HepG2 (cell line): ENCODE data around the gene ABCB9. TPM values are rescaled to one million over a fixed set of nuclear protein-coding genes. Genes with fewer than 3 reads are reported as not detected.

Experiments used
- ATAC-seq: fragments of 200-7000 bp; cut with Tn5 transposase; 3 replicates; pipeline ENCODE4 v1.9.1; 2020; ENCODE audit warnings: mild to moderate bottlenecking, moderate library complexity
- BruUV-seq: library from RNA; stranded (reverse); fragments of 400-500 nt; replicated peaks from 2 replicates; lab custom pipeline; 2021; lab: Mats Ljungman, UMichigan
- CTCF ChIA-PET: fragments of 300-600 bp; formaldehyde crosslinking; extraction: SDS; loops from one replicate; lab custom pipeline; 2021; ENCODE audit warnings: low total read pairs, inconsistent platforms, low intra/inter-chr PET ratio; lab: Yijun Ruan, JAX
- POLR2A ChIA-PET: fragments of 350-600 bp; sonication (Branson Sonifier 250); formaldehyde crosslinking; loops from one replicate; lab custom pipeline; 2020; ENCODE audit warnings: antibody characterized with exemption, inconsistent platforms; lab: Yijun Ruan, JAX
- DNase-seq: peaks from one replicate; pipeline ENCODE4 v3.0.0-alpha.2; 2015; ENCODE audit warnings: low spot score
- FAIRE-seq: peaks from 3 replicates; lab custom pipeline; 2011; peaks lifted over from hg19 to GRCh38; lab: Jason Lieb, UNC
- H2AFZ ChIP-seq: one replicate; pipeline ENCODE4 v1.6.1; 2011; ENCODE audit warnings: low read length, inconsistent platforms
- H3K27ac ChIP-seq: fragments of 300-600 bp; 3 replicates; pipeline ENCODE4 v1.8.0; 2011; ENCODE audit warnings: mixed run types, mild to moderate bottlenecking, mixed read lengths, low read length, inconsistent platforms; ENCODE audit not compliant: insufficient read depth; ENCODE audit errors: extremely low read length
- H3K27me3 ChIP-seq, 2 experiments: fragments of 200-600 bp in 1 of 2; 2 replicates in 1 of 2; 3 replicates in 1 of 2; pipeline versions ENCODE4 v1.6.0 to v1.8.0; 2011; ENCODE audit warnings: low read length in 2 of 2, mild to moderate bottlenecking in 2 of 2, moderate library complexity in 2 of 2, inconsistent platforms in 1 of 2; ENCODE audit not compliant: insufficient read depth in 2 of 2, control insufficient read depth in 1 of 2
- H3K36me3 ChIP-seq, 2 experiments: fragments of 200-600 bp in 1 of 2; replicated peaks in 1 of 2; 2 replicates in 1 of 2; 3 replicates in 1 of 2; pipeline versions ENCODE4 v1.5.1 to v1.8.0; 2011; ENCODE audit warnings: low read length in 2 of 2, inconsistent platforms in 1 of 2; ENCODE audit not compliant: insufficient read depth in 2 of 2, control insufficient read depth in 1 of 2
- H3K4me1 ChIP-seq: 2 replicates; pipeline ENCODE4 v1.5.1; 2012; ENCODE audit warnings: low read length, inconsistent platforms; ENCODE audit not compliant: insufficient read depth
- H3K4me2 ChIP-seq: 2 replicates; pipeline ENCODE4 v1.6.0; 2011; ENCODE audit warnings: low read depth, low read length, inconsistent platforms
- H3K4me3 ChIP-seq, 3 experiments: fragments of 200-600 bp in 1 of 3; sonication (generic), shearing (Covaris generic) in 1 of 3; replicated peaks in 1 of 3; 2 replicates each; pipeline ENCODE4 v1.5.1; 2011 to 2016; ENCODE audit warnings: low read length in 3 of 3, inconsistent platforms in 2 of 3, low read depth in 2 of 3, mild to moderate bottlenecking in 2 of 3, control low read depth in 1 of 3, mixed read lengths in 1 of 3; ENCODE audit not compliant: insufficient read depth in 1 of 3
- H3K79me2 ChIP-seq: one replicate; pipeline ENCODE4 v1.6.1; 2011; ENCODE audit warnings: low read length, inconsistent platforms; ENCODE audit not compliant: insufficient read depth
- H3K9ac ChIP-seq: 2 replicates; pipeline ENCODE4 v1.6.0; 2011; ENCODE audit warnings: mild to moderate bottlenecking, low read depth, low read length, inconsistent platforms; ENCODE audit not compliant: insufficient read depth
- H3K9me3 ChIP-seq: 2 replicates; pipeline ENCODE4 v1.5.1; 2012; ENCODE audit warnings: mild to moderate bottlenecking, low read length
- H4K20me1 ChIP-seq: 2 replicates; pipeline ENCODE4 v1.6.0; 2011; ENCODE audit warnings: inconsistent platforms, mild to moderate bottlenecking, low read length, moderate library complexity; ENCODE audit not compliant: insufficient read depth
- AGO2 ChIP-seq: fragments of 200-400 bp; formaldehyde crosslinking; optimal IDR thresholded peaks from 2 replicates; pipeline ENCODE3; 2017; ENCODE audit warnings: mild to moderate bottlenecking, low read depth, low read length, moderate library complexity
- FOXO1 ChIP-seq: sonication (generic); formaldehyde crosslinking; IDR thresholded peaks from 2 replicates; pipeline ENCODE4 v1.4.0; 2020; ENCODE audit warnings: missing genetic modification reagents
- HNF4G ChIP-seq, 2 experiments: sonication (generic) in 1 of 2; formaldehyde crosslinking in 1 of 2; IDR thresholded peaks; 2 replicates each; pipeline versions ENCODE4 v1.4.0 to v1.6.1; 2011 to 2020; ENCODE audit warnings: borderline replicate concordance in 2 of 2, low read depth in 2 of 2, mild to moderate bottlenecking in 2 of 2, low read length in 1 of 2, missing genetic modification reagents in 1 of 2, moderate library complexity in 1 of 2
- KDM2A ChIP-seq: sonication (generic); formaldehyde crosslinking; IDR thresholded peaks from 2 replicates; pipeline ENCODE4 v1.4.0; 2020; ENCODE audit warnings: low read depth, missing genetic modification reagents, borderline replicate concordance
- MED1 ChIP-seq: sonication (generic); formaldehyde crosslinking; IDR thresholded peaks from 2 replicates; pipeline ENCODE4 v1.4.0; 2020; ENCODE audit warnings: missing genetic modification reagents
- NONO ChIP-seq, 2 experiments: fragments of 450-650 bp in 1 of 2; sonication (generic) in 1 of 2; formaldehyde crosslinking in 1 of 2; IDR thresholded peaks in 1 of 2; conservative IDR thresholded peaks in 1 of 2; 2 replicates each; pipeline versions ENCODE4 v1.6.1 to v1.8.0; 2017 to 2022; ENCODE audit warnings: mild to moderate bottlenecking in 1 of 2, missing genetic modification reagents in 1 of 2, moderate library complexity in 1 of 2
- POLR2A ChIP-seq, 2 experiments: IDR thresholded peaks; 2 replicates each; pipeline ENCODE4 v1.6.1; 2011; ENCODE audit warnings: low read depth in 2 of 2, low read length in 2 of 2, mild to moderate bottlenecking in 1 of 2, moderate library complexity in 1 of 2; ENCODE audit not compliant: insufficient read depth in 1 of 2
- PTBP1 ChIP-seq: fragments of 200-400 bp; formaldehyde crosslinking; IDR thresholded peaks from 2 replicates; pipeline ENCODE4 v1.6.1; 2018; ENCODE audit warnings: low read length, low read depth; ENCODE audit not compliant: poor library complexity, severe bottlenecking
- ZBTB7B ChIP-seq: sonication (generic); formaldehyde crosslinking; IDR thresholded peaks from 2 replicates; pipeline ENCODE4 v1.4.0; 2020; ENCODE audit warnings: missing genetic modification reagents
- ZFY ChIP-seq: sonication (generic); formaldehyde crosslinking; IDR thresholded peaks from 2 replicates; pipeline ENCODE4 v1.4.0; 2020; ENCODE audit warnings: missing genetic modification reagents
- ZNF138 ChIP-seq: sonication (generic); formaldehyde crosslinking; IDR thresholded peaks from 2 replicates; pipeline ENCODE4 v1.5.0; 2020; ENCODE audit warnings: mild to moderate bottlenecking, low read depth, missing genetic modification reagents
- ZNF253 ChIP-seq: sonication (generic); formaldehyde crosslinking; IDR thresholded peaks from 2 replicates; pipeline ENCODE4 v1.8.0; 2022; ENCODE audit warnings: mild to moderate bottlenecking, missing genetic modification reagents, borderline replicate concordance
- ZNF263 ChIP-seq: sonication (generic); formaldehyde crosslinking; IDR thresholded peaks from 2 replicates; pipeline ENCODE4 v1.4.0; 2020; ENCODE audit warnings: missing genetic modification reagents
- ZNF30 ChIP-seq: sonication (generic); formaldehyde crosslinking; IDR thresholded peaks from 2 replicates; pipeline ENCODE4 v1.5.0; 2020; ENCODE audit warnings: mild to moderate bottlenecking, missing genetic modification reagents
- ZNF317 ChIP-seq: sonication (generic); formaldehyde crosslinking; IDR thresholded peaks from 2 replicates; pipeline ENCODE4 v1.5.0; 2020; ENCODE audit warnings: mild to moderate bottlenecking, missing genetic modification reagents
- ZNF337 ChIP-seq: sonication (generic); formaldehyde crosslinking; IDR thresholded peaks from 2 replicates; pipeline ENCODE4 v1.5.1; 2020; ENCODE audit warnings: missing genetic modification reagents, low read depth, mild to moderate bottlenecking, borderline replicate concordance
- ZNF430 ChIP-seq: sonication (generic); formaldehyde crosslinking; IDR thresholded peaks from 2 replicates; pipeline ENCODE4 v1.9.0; 2021; ENCODE audit warnings: mild to moderate bottlenecking, missing genetic modification reagents
- ZNF547 ChIP-seq: sonication (generic); formaldehyde crosslinking; IDR thresholded peaks from 2 replicates; pipeline ENCODE4 v1.5.1; 2020; ENCODE audit warnings: mild to moderate bottlenecking, missing genetic modification reagents
- ZNF607 ChIP-seq: sonication (generic); formaldehyde crosslinking; IDR thresholded peaks from 2 replicates; pipeline ENCODE4 v1.5.1; 2020; ENCODE audit warnings: missing genetic modification reagents, mild to moderate bottlenecking, borderline replicate concordance
- ZNF782 ChIP-seq: sonication (generic); formaldehyde crosslinking; IDR thresholded peaks from 2 replicates; pipeline ENCODE4 v1.4.0; 2020; ENCODE audit warnings: missing genetic modification reagents, mild to moderate bottlenecking, borderline replicate concordance
- ZNF879 ChIP-seq: sonication (generic); formaldehyde crosslinking; IDR thresholded peaks from 2 replicates; pipeline ENCODE4 v1.8.1; 2023; ENCODE audit warnings: missing genetic modification reagents
- WGBS: methylation state at CpG from one replicate; pipeline ENCODE4 v1.1.6; 2017; ENCODE audit warnings: low lambda C conversion rate; 5-methylcytosine and 5-hydroxymethylcytosine counted together
- in situ Hi-C: cut with HindIII; loops from 2 replicates; pipeline ENCODE4 v1.10.0; 2017; ENCODE audit warnings: low pct_unique_long_range_greater_than_20kb; ENCODE audit not compliant: extremely low pct_ligation_motif_present
- intact Hi-C: fragments of 100-400 bp; cut with micrococcal nuclease; formaldehyde crosslinking; loops from one replicate; pipeline ENCODE4 v1.10.0; 2022; ENCODE audit not compliant: unreplicated experiment
- polyA plus RNA-seq, 8 experiments: library from polyadenylated mRNA; depleted of rRNA in 3 of 8; stranded (reverse) in 7 of 8; unstranded in 1 of 8; fragments of >200 nt; fragmentation: Illumina TruSeq in 4 of 8; extraction: Trizol in 4 of 8; gene quantifications; 2 replicates each; pipeline versions ENCODE4 v1.2.1 to v1.2.3, GENCODE V29; 2011 to 2016; ENCODE audit warnings: low read depth in 4 of 8, missing spikeins in 1 of 8, mixed read lengths in 1 of 8; ENCODE audit not compliant: insufficient read depth in 1 of 8
- total RNA-seq, 5 experiments: library from RNA; depleted of rRNA; stranded (reverse); fragments of >200 nt; fragmentation: Illumina TruSeq; extraction: Trizol; gene quantifications; 2 replicates each; pipeline ENCODE4 v1.2.3, GENCODE V29; 2016; ENCODE audit warnings: low read depth in 1 of 5
- TF ChIP-seq, protein P1 (sequence below): sonication (generic); formaldehyde crosslinking; IDR thresholded peaks from 2 replicates; pipeline ENCODE4 v1.8.0; 2022; ENCODE audit warnings: mild to moderate bottlenecking, missing genetic modification reagents, moderate library complexity
- TF ChIP-seq, protein P2 (sequence below): sonication (generic); formaldehyde crosslinking; IDR thresholded peaks from 2 replicates; pipeline ENCODE4 v1.8.1; 2023; ENCODE audit warnings: mild to moderate bottlenecking, missing genetic modification reagents

The ABCB9 gene
- total and polyA plus RNA-seq, 2 of the 13 experiments (the other 11 are each of a cell fraction or from before 2014, with no cell fraction given): 5.1 to 6.0 TPM

DNA sequence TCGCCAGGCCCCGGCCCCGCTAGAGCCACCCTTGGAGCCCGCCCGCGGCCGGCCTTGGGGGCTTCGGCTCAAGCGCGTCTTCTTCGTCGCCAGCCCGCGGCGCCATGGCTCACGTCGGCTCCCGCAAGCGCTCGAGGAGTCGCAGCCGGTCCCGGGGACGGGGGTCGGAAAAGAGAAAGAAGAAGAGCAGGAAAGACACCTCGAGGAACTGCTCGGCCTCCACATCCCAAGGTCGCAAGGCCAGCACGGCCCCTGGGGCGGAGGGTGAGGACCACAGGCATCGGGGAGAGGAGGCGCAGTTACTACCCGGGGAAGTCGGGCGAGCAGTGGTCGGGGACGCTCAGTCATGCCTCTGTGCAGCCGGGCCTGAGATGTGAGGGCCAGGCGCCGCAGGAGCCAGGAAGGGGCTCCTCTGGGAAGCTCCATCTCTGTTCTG is 14.8 kb upstream of the ABCB9 start:
- Histone ChIP-seq H2AFZ (no peak overlapping the region), H3K36me3 (peaks cover 3 to 19% of the 10 kb centered on the region in 2 experiments; a peak in 4 of 5 replicates), H4K20me1 (no peaks in the 10 kb centered on the region), H3K27ac (peak overlapping the region; percentile 93), H3K4me1 (peaks cover 78% of the 10 kb centered on the region), H3K9ac (peak overlapping the region; percentile 94), H3K4me2 (peak overlapping the region; percentile 96), H3K27me3 (no peaks in the 10 kb centered on the region; a peak in 1 of 5 replicates), H3K9me3 (no peaks in the 10 kb centered on the region), H3K4me3 (peak overlapping the region; percentile 87 to 99 (median 97)), H3K79me2 (peaks cover 42% of the 10 kb centered on the region)
- intact Hi-C loops: loop anchor here (5.0 kb wide), 1 partner anchor 251 kb away; the partner anchor contains the start of genes MPHOSPH9 and MTRFR
- FAIRE-seq: no peak
- ATAC-seq: peak; percentile 2
- no TSS peak for BruUV-seq
- in situ Hi-C loops: no loop called here
- under 1% methylated on average over 30 of the region's 40 CpGs for WGBS
- ChIA-PET CTCF (no interaction called here), POLR2A (interaction anchor here (0.6 to 5.0 kb wide), 3 partner anchors 12 to 252 kb away, joined by 3 to 42 read pairs (median 4); partner anchors contain the start of genes MPHOSPH9, MTRFR and PITPNM2)
- DNase-seq: no peak
- TF ChIP-seq AGO2 (peak; percentile 14), ZNF547 (CRISPR knock-in tag) (no peak), ZNF607 (peak; percentile 15; the same call in 1 of the 2 replicates), ZNF30 (CRISPR knock-in tag) (0 out of 2 replicates have a peak, but pooled peaks have one; percentile 52), ZNF430 (CRISPR knock-in tag) (0 out of 2 replicates have a peak, but pooled peaks have one; percentile 2), ZNF263 (CRISPR knock-in tag) (no peak), ZFY (CRISPR knock-in tag) (peak; percentile 35; the same call in 1 of the 2 replicates), ZNF317 (CRISPR knock-in tag) (0 out of 2 replicates have a peak, but pooled peaks have one; percentile 27), POLR2A (IDR thresholded peaks at IDR 0.05; ENCODE audit: insufficient read depth in 1 of 2, low read depth in 2 of 2, low read length in 2 of 2) (0 out of 4 replicates have a peak, but pooled peaks of 1 of the 2 experiments have one; percentile 13), KDM2A (CRISPR knock-in tag) (peak; percentile 0; the same call in 1 of the 2 replicates), ZNF253 (CRISPR knock-in tag) (no peak), NONO (IDR thresholded peaks at IDR 0.05) (no peak), NONO (CRISPR knock-in tag; conservative IDR thresholded peaks at IDR 0.05) (no peak), MED1 (CRISPR knock-in tag) (no peak), ZNF782 (no peak), ZNF138 (CRISPR knock-in tag) (0 out of 2 replicates have a peak, but pooled peaks have one; percentile 56), PTBP1 (peak; percentile 28), FOXO1 (CRISPR knock-in tag) (peak; percentile 35; the same call in 1 of the 2 replicates), HNF4G (IDR thresholded peaks at IDR 0.05; ENCODE audit: borderline replicate concordance, low read depth, low read length) (no peak), HNF4G (CRISPR knock-in tag; IDR thresholded peaks at IDR 0.05; ENCODE audit: borderline replicate concordance, low read depth) (no peak), ZNF337 (no peak), ZNF879 (CRISPR knock-in tag) (peak; percentile 46; the same call in 1 of the 2 replicates), ZBTB7B (CRISPR knock-in tag) (no peak)
- TF ChIP-seq, protein P1, sequence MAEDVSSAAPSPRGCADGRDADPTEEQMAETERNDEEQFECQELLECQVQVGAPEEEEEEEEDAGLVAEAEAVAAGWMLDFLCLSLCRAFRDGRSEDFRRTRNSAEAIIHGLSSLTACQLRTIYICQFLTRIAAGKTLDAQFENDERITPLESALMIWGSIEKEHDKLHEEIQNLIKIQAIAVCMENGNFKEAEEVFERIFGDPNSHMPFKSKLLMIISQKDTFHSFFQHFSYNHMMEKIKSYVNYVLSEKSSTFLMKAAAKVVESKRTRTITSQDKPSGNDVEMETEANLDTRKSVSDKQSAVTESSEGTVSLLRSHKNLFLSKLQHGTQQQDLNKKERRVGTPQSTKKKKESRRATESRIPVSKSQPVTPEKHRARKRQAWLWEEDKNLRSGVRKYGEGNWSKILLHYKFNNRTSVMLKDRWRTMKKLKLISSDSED: peak; percentile 10; the same call in 1 of the 2 replicates
- TF ChIP-seq, protein P2, sequence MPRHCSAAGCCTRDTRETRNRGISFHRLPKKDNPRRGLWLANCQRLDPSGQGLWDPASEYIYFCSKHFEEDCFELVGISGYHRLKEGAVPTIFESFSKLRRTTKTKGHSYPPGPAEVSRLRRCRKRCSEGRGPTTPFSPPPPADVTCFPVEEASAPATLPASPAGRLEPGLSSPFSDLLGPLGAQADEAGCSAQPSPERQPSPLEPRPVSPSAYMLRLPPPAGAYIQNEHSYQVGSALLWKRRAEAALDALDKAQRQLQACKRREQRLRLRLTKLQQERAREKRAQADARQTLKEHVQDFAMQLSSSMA (CRISPR knock-in tag): 0 out of 2 replicates have a peak, but pooled peaks have one; percentile 13
